Measurements from ENCODE around the gene CYP4V2.

DNA sequence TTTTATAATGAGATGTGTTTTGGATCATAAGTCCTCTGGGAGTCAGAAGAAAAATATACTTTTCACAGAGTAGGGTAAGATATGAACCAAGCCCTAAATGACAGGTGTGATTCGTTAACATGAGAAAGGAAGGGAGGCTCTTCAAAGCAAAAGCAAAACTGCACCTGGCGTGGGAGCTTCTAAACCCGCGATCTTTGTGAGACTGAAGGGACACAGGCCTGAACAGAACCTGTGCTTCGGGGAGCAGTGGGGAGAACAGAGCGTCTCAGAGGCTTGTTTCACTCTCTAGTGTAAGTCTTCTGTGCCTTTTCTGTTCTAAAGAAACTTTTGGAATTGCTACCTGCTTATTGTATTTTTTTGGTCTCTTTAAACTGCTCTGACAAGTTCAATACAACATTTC, 30.2 kb upstream of the CYP4V2 start:
- no peak for TF ChIP-seq POLR2A (IDR thresholded peaks at IDR 0.05)
- TF ChIP-seq, protein P1, sequence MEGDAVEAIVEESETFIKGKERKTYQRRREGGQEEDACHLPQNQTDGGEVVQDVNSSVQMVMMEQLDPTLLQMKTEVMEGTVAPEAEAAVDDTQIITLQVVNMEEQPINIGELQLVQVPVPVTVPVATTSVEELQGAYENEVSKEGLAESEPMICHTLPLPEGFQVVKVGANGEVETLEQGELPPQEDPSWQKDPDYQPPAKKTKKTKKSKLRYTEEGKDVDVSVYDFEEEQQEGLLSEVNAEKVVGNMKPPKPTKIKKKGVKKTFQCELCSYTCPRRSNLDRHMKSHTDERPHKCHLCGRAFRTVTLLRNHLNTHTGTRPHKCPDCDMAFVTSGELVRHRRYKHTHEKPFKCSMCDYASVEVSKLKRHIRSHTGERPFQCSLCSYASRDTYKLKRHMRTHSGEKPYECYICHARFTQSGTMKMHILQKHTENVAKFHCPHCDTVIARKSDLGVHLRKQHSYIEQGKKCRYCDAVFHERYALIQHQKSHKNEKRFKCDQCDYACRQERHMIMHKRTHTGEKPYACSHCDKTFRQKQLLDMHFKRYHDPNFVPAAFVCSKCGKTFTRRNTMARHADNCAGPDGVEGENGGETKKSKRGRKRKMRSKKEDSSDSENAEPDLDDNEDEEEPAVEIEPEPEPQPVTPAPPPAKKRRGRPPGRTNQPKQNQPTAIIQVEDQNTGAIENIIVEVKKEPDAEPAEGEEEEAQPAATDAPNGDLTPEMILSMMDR (IDR thresholded peaks at IDR 0.05), result no peak

Measured in esophagus squamous epithelium (tissue), 4 donors.